ENCODE results near the gene PIK3C3.

PIK3C3 gene

GRCh38 chr18:42069036-42069435 lies 114.0 kb downstream of the PIK3C3 start:
- DNase-seq (ENCODE audit: extremely low read depth, insufficient read length), result no peak
- no peaks in the 10 kb centered on the region for H3K27me3 ChIP-seq (replicated peaks; ENCODE audit: control insufficient read depth, insufficient read depth, low read length)
- H3K36me3 ChIP-seq (ENCODE audit: control insufficient read depth, insufficient read depth, low read length), result peaks cover 3% of the 10 kb centered on the region
- no peak overlapping the region for H3K4me3 ChIP-seq (replicated peaks; ENCODE audit: low read depth, low read length)
- TF ChIP-seq CTCF (IDR thresholded peaks at IDR 0.05; ENCODE audit: insufficient read depth, low read length, poor library complexity, severe bottlenecking), result no peak

GRCh38 chr18:42072407-42072806 lies 117.4 kb downstream of the PIK3C3 start:
- Histone ChIP-seq H3K36me3 (ENCODE audit: control insufficient read depth, insufficient read depth, low read length) (peaks cover 2% of the 10 kb centered on the region), H3K27me3 (replicated peaks; ENCODE audit: control insufficient read depth, insufficient read depth, low read length) (no peaks in the 10 kb centered on the region), H3K4me3 (replicated peaks; ENCODE audit: low read depth, low read length) (no peak overlapping the region)
- peak; percentile 26 for TF ChIP-seq CTCF (IDR thresholded peaks at IDR 0.05; ENCODE audit: insufficient read depth, low read length, poor library complexity, severe bottlenecking)
- no peak for DNase-seq (ENCODE audit: extremely low read depth, insufficient read length)

GRCh38 chr18:42074704-42075103 lies 119.7 kb downstream of the PIK3C3 start:
- DNase-seq (ENCODE audit: extremely low read depth, insufficient read length), result no peak
- no peak for TF ChIP-seq CTCF (IDR thresholded peaks at IDR 0.05; ENCODE audit: insufficient read depth, low read length, poor library complexity, severe bottlenecking)
- no peak overlapping the region for H3K4me3 ChIP-seq (replicated peaks; ENCODE audit: low read depth, low read length)
- no peaks in the 10 kb centered on the region for H3K27me3 ChIP-seq (replicated peaks; ENCODE audit: control insufficient read depth, insufficient read depth, low read length)
- H3K36me3 ChIP-seq (ENCODE audit: control insufficient read depth, insufficient read depth, low read length), result peaks cover 2% of the 10 kb centered on the region

GRCh38 chr18:42078711-42079110 lies 123.7 kb downstream of the PIK3C3 start:
- Histone ChIP-seq H3K27me3 (replicated peaks; ENCODE audit: control insufficient read depth, insufficient read depth, low read length) (no peaks in the 10 kb centered on the region), H3K36me3 (ENCODE audit: control insufficient read depth, insufficient read depth, low read length) (no peaks in the 10 kb centered on the region; the same call in 1 of the 2 replicates), H3K4me3 (replicated peaks; ENCODE audit: low read depth, low read length) (no peak overlapping the region)
- TF ChIP-seq CTCF (IDR thresholded peaks at IDR 0.05; ENCODE audit: insufficient read depth, low read length, poor library complexity, severe bottlenecking), result no peak
- no peak for DNase-seq (ENCODE audit: extremely low read depth, insufficient read length)

- TF ChIP-seq CTCF (IDR thresholded peaks at IDR 0.05; ENCODE audit: insufficient read depth, low read length, poor library complexity, severe bottlenecking), result no peak
- Histone ChIP-seq H3K27me3 (replicated peaks; ENCODE audit: control insufficient read depth, insufficient read depth, low read length) (no peaks in the 10 kb centered on the region), H3K4me3 (replicated peaks; ENCODE audit: low read depth, low read length) (no peak overlapping the region), H3K36me3 (ENCODE audit: control insufficient read depth, insufficient read depth, low read length) (no peaks in the 10 kb centered on the region; the same call in none of the 2 replicates)
- DNase-seq (ENCODE audit: extremely low read depth, insufficient read length), result no peak
Measured at GRCh38 chr18:42080340-42080739, 125.3 kb downstream of the PIK3C3 start.

Measured in GM06990 (cell line).